HepG2 (cell line): ENCODE data around the gene GPRC5B. TPM values are rescaled to one million over a fixed set of nuclear protein-coding genes. Genes with fewer than 3 reads are reported as not detected.

Experiments
- CBX5 ChIP-seq: sonication (generic); formaldehyde crosslinking; IDR thresholded peaks from 2 replicates; pipeline ENCODE4 v1.4.0; 2020; ENCODE audit warnings: missing genetic modification reagents, borderline replicate concordance
- CREM ChIP-seq, 2 experiments: sonication (generic) in 1 of 2; formaldehyde crosslinking in 1 of 2; IDR thresholded peaks; 2 replicates each; pipeline versions ENCODE4 v1.4.0 to v1.6.1; 2016 to 2020; ENCODE audit warnings: antibody characterized with exemption in 1 of 2, mild to moderate bottlenecking in 1 of 2, missing genetic modification reagents in 1 of 2
- FIP1L1 ChIP-seq: fragments of 200-400 bp; formaldehyde crosslinking; IDR thresholded peaks from 2 replicates; pipeline ENCODE4 v1.6.1; 2018; ENCODE audit warnings: low read depth, mild to moderate bottlenecking, low read length, moderate library complexity, borderline replicate concordance; ENCODE audit not compliant: insufficient read depth
- GATA4 ChIP-seq: sonication (generic); IDR thresholded peaks from 2 replicates; pipeline ENCODE4 v1.6.1; 2016; ENCODE audit warnings: antibody characterized with exemption, low read depth, borderline replicate concordance
- ISL2 ChIP-seq: sonication (generic); formaldehyde crosslinking; IDR thresholded peaks from 2 replicates; pipeline ENCODE4 v1.5.0; 2020; ENCODE audit warnings: missing genetic modification reagents
- MAFG ChIP-seq: sonication (generic); formaldehyde crosslinking; IDR thresholded peaks from 2 replicates; pipeline ENCODE4 v1.5.1; 2020; ENCODE audit warnings: mild to moderate bottlenecking, missing genetic modification reagents
- MIXL1 ChIP-seq: IDR thresholded peaks from 2 replicates; pipeline ENCODE4 v1.6.1; 2016
- MZF1 ChIP-seq: sonication (generic); formaldehyde crosslinking; IDR thresholded peaks from 2 replicates; pipeline ENCODE4 v1.8.1; 2023; ENCODE audit warnings: mild to moderate bottlenecking, missing genetic modification reagents, borderline replicate concordance
- NFKBIZ ChIP-seq: IDR thresholded peaks from 2 replicates; pipeline ENCODE4 v1.6.1; 2018; ENCODE audit warnings: missing genetic modification reagents, missing compliant biosample characterization
- NR2F1 ChIP-seq, 2 experiments: fragments of 450-650 bp in 1 of 2; formaldehyde crosslinking in 1 of 2; IDR thresholded peaks; 2 replicates each; pipeline versions ENCODE4 v1.5.0 to v1.6.1; 2016 to 2020; ENCODE audit warnings: mild to moderate bottlenecking in 1 of 2, missing compliant biosample characterization in 1 of 2, missing genetic modification reagents in 1 of 2, moderate library complexity in 1 of 2
- POGZ ChIP-seq: sonication (generic); formaldehyde crosslinking; IDR thresholded peaks from 2 replicates; pipeline ENCODE4 v1.4.0; 2020; ENCODE audit warnings: mild to moderate bottlenecking, missing genetic modification reagents
- RCOR2 ChIP-seq: IDR thresholded peaks from 2 replicates; pipeline ENCODE4 v1.6.1; 2016; ENCODE audit warnings: missing biosample characterization, missing genetic modification reagents
- RXRB ChIP-seq: IDR thresholded peaks from 2 replicates; pipeline ENCODE4 v1.6.1; 2016; ENCODE audit warnings: borderline replicate concordance, missing genetic modification reagents, missing compliant biosample characterization
- SALL1 ChIP-seq: sonication (generic); formaldehyde crosslinking; IDR thresholded peaks from 2 replicates; pipeline ENCODE4 v1.8.0; 2022; ENCODE audit warnings: mild to moderate bottlenecking, missing genetic modification reagents
- SMAD3 ChIP-seq: sonication (generic); formaldehyde crosslinking; IDR thresholded peaks from 2 replicates; pipeline ENCODE4 v1.4.0; 2020; ENCODE audit warnings: missing genetic modification reagents
- TRIM24 ChIP-seq: sonication (generic); formaldehyde crosslinking; IDR thresholded peaks from 2 replicates; pipeline ENCODE4 v1.8.0; 2022; ENCODE audit warnings: mild to moderate bottlenecking, missing genetic modification reagents
- ZBTB46 ChIP-seq: sonication (generic); formaldehyde crosslinking; IDR thresholded peaks from 2 replicates; pipeline ENCODE4 v1.4.0; 2020; ENCODE audit warnings: mild to moderate bottlenecking, missing genetic modification reagents, borderline replicate concordance
- ZNF264 ChIP-seq: sonication (generic); formaldehyde crosslinking; IDR thresholded peaks from 2 replicates; pipeline ENCODE4 v1.4.0; 2020; ENCODE audit warnings: missing genetic modification reagents
- ZNF44 ChIP-seq: sonication (generic); formaldehyde crosslinking; IDR thresholded peaks from 2 replicates; pipeline ENCODE4 v1.5.1; 2020; ENCODE audit warnings: mild to moderate bottlenecking, missing genetic modification reagents
- ZNF441 ChIP-seq: sonication (generic); formaldehyde crosslinking; IDR thresholded peaks from 2 replicates; pipeline ENCODE4 v1.7.0; 2021; ENCODE audit warnings: missing genetic modification reagents, borderline replicate concordance
- ZSCAN12 ChIP-seq: sonication (generic); formaldehyde crosslinking; IDR thresholded peaks from 2 replicates; pipeline ENCODE4 v1.9.0; 2021; ENCODE audit warnings: mild to moderate bottlenecking, missing genetic modification reagents
- polyA plus RNA-seq, 8 experiments: library from polyadenylated mRNA; depleted of rRNA in 3 of 8; stranded (reverse) in 7 of 8; unstranded in 1 of 8; fragments of >200 nt; fragmentation: Illumina TruSeq in 4 of 8; extraction: Trizol in 4 of 8; gene quantifications; 2 replicates each; pipeline versions ENCODE4 v1.2.1 to v1.2.3, GENCODE V29; 2011 to 2016; ENCODE audit warnings: low read depth in 4 of 8, missing spikeins in 1 of 8, mixed read lengths in 1 of 8; ENCODE audit not compliant: insufficient read depth in 1 of 8
- total RNA-seq, 5 experiments: library from RNA; depleted of rRNA; stranded (reverse); fragments of >200 nt; fragmentation: Illumina TruSeq; extraction: Trizol; gene quantifications; 2 replicates each; pipeline ENCODE4 v1.2.3, GENCODE V29; 2016; ENCODE audit warnings: low read depth in 1 of 5
- TF ChIP-seq, protein P1 (sequence below): sonication (generic); formaldehyde crosslinking; conservative IDR thresholded peaks from 2 replicates; pipeline ENCODE4 v1.8.0; 2022; ENCODE audit warnings: mild to moderate bottlenecking, moderate library complexity, missing genetic modification reagents
- TF ChIP-seq, protein P2 (sequence below): IDR thresholded peaks from 2 replicates; pipeline ENCODE4 v1.6.1; 2018; ENCODE audit warnings: missing genetic modification reagents, mild to moderate bottlenecking, missing compliant biosample characterization

GPRC5B gene
- total and polyA plus RNA-seq, 2 of the 13 experiments (the other 11 are each of a cell fraction or from before 2014, with no cell fraction given), result 0.46 to 0.53 TPM

- TF ChIP-seq RCOR2, result peak; percentile 44; the same call in 1 of the 2 replicates
- peak; percentile 84; the same call in 1 of the 2 replicates for TF ChIP-seq ZNF264
- TF ChIP-seq, protein P1, sequence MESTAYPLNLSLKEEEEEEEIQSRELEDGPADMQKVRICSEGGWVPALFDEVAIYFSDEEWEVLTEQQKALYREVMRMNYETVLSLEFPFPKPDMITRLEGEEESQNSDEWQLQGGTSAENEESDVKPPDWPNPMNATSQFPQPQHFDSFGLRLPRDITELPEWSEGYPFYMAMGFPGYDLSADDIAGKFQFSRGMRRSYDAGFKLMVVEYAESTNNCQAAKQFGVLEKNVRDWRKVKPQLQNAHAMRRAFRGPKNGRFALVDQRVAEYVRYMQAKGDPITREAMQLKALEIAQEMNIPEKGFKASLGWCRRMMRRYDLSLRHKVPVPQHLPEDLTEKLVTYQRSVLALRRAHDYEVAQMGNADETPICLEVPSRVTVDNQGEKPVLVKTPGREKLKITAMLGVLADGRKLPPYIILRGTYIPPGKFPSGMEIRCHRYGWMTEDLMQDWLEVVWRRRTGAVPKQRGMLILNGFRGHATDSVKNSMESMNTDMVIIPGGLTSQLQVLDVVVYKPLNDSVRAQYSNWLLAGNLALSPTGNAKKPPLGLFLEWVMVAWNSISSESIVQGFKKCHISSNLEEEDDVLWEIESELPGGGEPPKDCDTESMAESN, result 0 out of 2 replicates have a peak, but pooled peaks have one; percentile 29
- TF ChIP-seq ZBTB46, result no peak
- peak; percentile 98 for TF ChIP-seq MAFG (CRISPR knock-in tag)
- TF ChIP-seq SMAD3, result peak; percentile 20; the same call in 1 of the 2 replicates
- TF ChIP-seq NFKBIZ, result peak; percentile 86; the same call in 1 of the 2 replicates
- TF ChIP-seq FIP1L1, result no peak
- peak; percentile 63 for TF ChIP-seq ISL2 (CRISPR knock-in tag)
- TF ChIP-seq NR2F1 (CRISPR knock-in tag; IDR thresholded peaks at IDR 0.05), result no peak
- TF ChIP-seq MZF1, result no peak
- TF ChIP-seq TRIM24 (CRISPR knock-in tag), result peak; percentile 84; the same call in 1 of the 2 replicates
- peak; percentile 75 for TF ChIP-seq MIXL1 (CRISPR knock-in tag)
- TF ChIP-seq ZSCAN12 (CRISPR knock-in tag), result no peak
- TF ChIP-seq POGZ (CRISPR knock-in tag), result peak; percentile 74
- TF ChIP-seq ZNF44 (CRISPR knock-in tag), result 0 out of 2 replicates have a peak, but pooled peaks have one; percentile 61
- peak; percentile 25; the same call in 1 of the 2 replicates for TF ChIP-seq GATA4
- TF ChIP-seq SALL1 (CRISPR knock-in tag), result peak; percentile 85; the same call in 1 of the 2 replicates
- peak; percentile 43; the same call in 1 of the 2 replicates for TF ChIP-seq ZNF441 (CRISPR knock-in tag)
- TF ChIP-seq CREM (IDR thresholded peaks at IDR 0.05), result peak; percentile 81
- TF ChIP-seq CREM (CRISPR knock-in tag; IDR thresholded peaks at IDR 0.05), result no peak
- peak; percentile 77; the same call in 1 of the 2 replicates for TF ChIP-seq CBX5 (CRISPR knock-in tag)
- TF ChIP-seq, protein P2, sequence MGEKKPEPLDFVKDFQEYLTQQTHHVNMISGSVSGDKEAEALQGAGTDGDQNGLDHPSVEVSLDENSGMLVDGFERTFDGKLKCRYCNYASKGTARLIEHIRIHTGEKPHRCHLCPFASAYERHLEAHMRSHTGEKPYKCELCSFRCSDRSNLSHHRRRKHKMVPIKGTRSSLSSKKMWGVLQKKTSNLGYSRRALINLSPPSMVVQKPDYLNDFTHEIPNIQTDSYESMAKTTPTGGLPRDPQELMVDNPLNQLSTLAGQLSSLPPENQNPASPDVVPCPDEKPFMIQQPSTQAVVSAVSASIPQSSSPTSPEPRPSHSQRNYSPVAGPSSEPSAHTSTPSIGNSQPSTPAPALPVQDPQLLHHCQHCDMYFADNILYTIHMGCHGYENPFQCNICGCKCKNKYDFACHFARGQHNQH (CRISPR knock-in tag), result 0 out of 2 replicates have a peak, but pooled peaks have one; percentile 19
- TF ChIP-seq RXRB (CRISPR knock-in tag), result peak; percentile 62; the same call in 1 of the 2 replicates
These were observed 42.1 kb upstream of the GPRC5B start (continued) for GRCh38 chr16:19926449-19927390.
